GM10248 (cell line): ENCODE results near the gene ZSWIM9.
A peak's percentile ranks its signal among the peaks of the same experiment; 100 is the strongest.

Source experiments
- CTCF ChIA-PET: fragments of 300-600 bp; sonication (Branson Sonifier 250); formaldehyde crosslinking; extraction: SDS; loops from one replicate; lab custom pipeline; 2021; ENCODE audit warnings: antibody characterized with exemption; lab: Yijun Ruan, JAX
- POLR2A ChIA-PET: fragments of 350-650 bp; sonication (Branson Sonifier 250); formaldehyde crosslinking; extraction: SDS; loops from one replicate; lab custom pipeline; 2020; ENCODE audit warnings: antibody characterized with exemption; lab: Yijun Ruan, JAX
- DNase-seq: peaks from one replicate; pipeline ENCODE4 v3.0.0; 2012; ENCODE audit errors: extremely low spot score
- TF ChIP-seq, protein P1 (sequence below): IDR thresholded peaks from 2 replicates; pipeline ENCODE4 v1.5.1; 2012; ENCODE audit warnings: mild to moderate bottlenecking, low read depth; ENCODE audit errors: extremely low read depth, missing control alignments, control extremely low read depth

ZSWIM9 gene

DNA sequence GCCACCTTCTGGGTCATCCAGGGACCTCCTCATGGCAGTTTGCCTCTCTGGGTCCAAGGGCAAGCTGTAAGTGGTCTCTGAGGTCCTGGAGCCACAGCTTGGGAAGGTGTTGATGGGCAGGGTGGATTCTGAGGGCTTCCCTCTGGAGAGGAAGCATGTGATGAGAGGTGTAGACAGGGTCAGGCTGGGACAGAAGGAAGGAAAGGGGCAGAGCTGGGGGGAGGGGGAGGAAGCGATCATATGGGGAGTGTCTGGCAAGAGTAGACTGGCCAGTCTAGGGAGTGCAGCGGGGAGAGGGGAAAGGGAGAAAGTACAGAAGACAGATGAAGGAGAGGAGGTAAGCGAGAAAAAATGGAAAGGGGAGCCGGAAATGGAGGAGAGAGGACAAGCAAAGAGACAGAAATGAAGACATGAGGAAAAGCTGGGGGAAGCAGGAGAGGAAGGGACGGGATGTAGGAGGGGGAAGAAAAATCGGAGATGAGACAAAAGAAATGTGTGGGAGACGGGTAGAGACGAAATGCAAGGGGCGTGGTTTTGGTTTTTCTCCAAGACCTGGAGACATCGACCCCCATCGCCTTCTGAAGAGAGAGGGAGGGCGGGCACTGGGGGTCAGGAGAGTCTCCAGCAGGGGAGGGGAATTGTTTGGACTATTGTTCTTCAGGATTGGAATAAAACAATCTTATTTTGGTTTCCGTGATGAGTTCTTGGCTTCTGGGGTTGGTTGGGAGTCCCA, 26.6 kb downstream of the ZSWIM9 start:
- TF ChIP-seq, protein P1, sequence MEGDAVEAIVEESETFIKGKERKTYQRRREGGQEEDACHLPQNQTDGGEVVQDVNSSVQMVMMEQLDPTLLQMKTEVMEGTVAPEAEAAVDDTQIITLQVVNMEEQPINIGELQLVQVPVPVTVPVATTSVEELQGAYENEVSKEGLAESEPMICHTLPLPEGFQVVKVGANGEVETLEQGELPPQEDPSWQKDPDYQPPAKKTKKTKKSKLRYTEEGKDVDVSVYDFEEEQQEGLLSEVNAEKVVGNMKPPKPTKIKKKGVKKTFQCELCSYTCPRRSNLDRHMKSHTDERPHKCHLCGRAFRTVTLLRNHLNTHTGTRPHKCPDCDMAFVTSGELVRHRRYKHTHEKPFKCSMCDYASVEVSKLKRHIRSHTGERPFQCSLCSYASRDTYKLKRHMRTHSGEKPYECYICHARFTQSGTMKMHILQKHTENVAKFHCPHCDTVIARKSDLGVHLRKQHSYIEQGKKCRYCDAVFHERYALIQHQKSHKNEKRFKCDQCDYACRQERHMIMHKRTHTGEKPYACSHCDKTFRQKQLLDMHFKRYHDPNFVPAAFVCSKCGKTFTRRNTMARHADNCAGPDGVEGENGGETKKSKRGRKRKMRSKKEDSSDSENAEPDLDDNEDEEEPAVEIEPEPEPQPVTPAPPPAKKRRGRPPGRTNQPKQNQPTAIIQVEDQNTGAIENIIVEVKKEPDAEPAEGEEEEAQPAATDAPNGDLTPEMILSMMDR: no peak
- no peak for DNase-seq
- ChIA-PET POLR2A (no interaction called here), CTCF (interaction anchor here (1.4 kb wide), 1 partner anchor 328 kb away, joined by 3 read pairs; no protein-coding TSS in a partner anchor)

DNA sequence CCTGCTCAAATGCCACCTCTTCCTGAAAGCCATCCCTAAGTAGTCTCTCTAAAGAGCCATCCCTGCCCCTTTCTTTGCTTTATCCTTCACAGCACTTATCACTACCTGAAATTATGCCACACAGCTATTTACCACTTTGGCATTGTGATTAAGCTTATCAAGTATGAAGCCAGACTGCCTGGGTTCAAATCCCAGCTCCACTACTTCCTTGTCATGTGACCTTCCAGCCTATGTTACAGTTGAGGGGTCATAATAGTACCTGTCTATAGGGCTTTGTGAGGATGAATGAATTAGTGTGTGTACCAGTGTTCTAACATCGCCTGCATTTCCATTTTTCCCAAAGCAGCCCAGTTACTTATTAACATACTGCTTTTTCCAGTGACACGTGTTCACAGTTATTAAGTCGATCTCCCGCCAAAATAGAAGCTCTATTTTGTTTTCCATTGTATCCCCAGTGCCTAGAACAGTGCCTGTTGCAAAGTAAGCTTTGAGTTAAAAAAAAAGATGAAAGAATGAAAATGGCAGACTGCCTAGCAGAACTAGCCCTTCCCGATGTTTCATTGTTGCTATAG, 32.8 kb downstream of the ZSWIM9 start:
- no peak for DNase-seq

DNA sequence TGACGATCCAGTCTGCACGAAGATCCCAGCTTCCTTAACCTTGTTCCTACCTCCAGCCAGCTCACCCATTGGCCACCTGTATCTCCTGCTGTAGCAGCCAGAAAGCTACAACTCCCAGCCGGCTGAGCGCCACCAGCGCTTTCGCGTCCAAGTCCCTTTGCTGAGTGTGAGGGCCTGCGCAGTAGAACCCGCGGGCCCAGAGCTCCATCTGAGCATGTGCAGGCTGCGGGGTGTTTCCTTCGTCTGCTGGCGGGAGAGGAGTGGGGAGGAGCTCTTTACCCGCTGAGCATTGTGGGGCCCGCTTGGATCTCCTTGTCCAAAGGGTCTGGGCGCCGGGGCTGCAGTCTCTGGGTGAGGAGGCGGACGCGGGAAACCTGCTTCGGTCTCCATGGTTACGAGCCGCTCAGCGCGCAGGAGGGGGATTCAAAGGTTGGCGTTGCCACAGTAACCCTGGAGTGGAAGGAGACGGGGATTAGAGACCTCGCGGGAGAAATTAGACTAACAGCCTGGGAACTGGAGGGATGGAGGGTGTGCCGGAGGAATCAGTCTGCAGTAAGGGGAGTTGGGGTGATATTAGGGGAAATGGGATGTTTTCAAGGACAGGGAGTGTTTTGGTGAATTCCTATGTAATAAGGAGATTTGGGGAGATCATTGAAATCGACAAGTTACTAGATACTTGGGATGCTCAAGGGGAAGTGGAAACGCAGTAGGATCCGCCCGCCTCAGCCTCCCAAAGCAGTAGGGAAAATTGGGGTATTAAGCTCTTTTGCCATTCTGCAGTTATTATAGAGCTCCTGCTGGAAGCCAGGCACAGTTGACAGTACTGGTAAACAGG, 33.5 kb downstream of the ZSWIM9 start:
- CTCF ChIA-PET: interaction anchor here (0.7 to 4.0 kb wide), 16 partner anchors 8 to 387 kb away, joined by 3 to 19 read pairs (median 3); no protein-coding TSS in a partner anchor
- TF ChIP-seq, protein P1: no peak
- DNase-seq: peak; percentile 96
- POLR2A ChIA-PET: interaction anchor here (0.8 to 1.7 kb wide), 4 partner anchors 15 to 415 kb away, joined by 3 to 9 read pairs (median 4); partner anchors contain the start of genes LIG1, RPL18, SPHK2 and SYNGR4

More for the DNA sequence above, 32.8 kb downstream of the ZSWIM9 start:
- POLR2A ChIA-PET: interaction anchor here (0.8 to 1.7 kb wide), 4 partner anchors 15 to 416 kb away, joined by 3 to 9 read pairs (median 4); partner anchors contain the start of genes LIG1, RPL18, SPHK2 and SYNGR4
- CTCF ChIA-PET: interaction anchor here (0.7 to 4.0 kb wide), 12 partner anchors 9 to 387 kb away, joined by 3 to 19 read pairs (median 3); no protein-coding TSS in a partner anchor
- TF ChIP-seq, protein P1: no peak

DNA sequence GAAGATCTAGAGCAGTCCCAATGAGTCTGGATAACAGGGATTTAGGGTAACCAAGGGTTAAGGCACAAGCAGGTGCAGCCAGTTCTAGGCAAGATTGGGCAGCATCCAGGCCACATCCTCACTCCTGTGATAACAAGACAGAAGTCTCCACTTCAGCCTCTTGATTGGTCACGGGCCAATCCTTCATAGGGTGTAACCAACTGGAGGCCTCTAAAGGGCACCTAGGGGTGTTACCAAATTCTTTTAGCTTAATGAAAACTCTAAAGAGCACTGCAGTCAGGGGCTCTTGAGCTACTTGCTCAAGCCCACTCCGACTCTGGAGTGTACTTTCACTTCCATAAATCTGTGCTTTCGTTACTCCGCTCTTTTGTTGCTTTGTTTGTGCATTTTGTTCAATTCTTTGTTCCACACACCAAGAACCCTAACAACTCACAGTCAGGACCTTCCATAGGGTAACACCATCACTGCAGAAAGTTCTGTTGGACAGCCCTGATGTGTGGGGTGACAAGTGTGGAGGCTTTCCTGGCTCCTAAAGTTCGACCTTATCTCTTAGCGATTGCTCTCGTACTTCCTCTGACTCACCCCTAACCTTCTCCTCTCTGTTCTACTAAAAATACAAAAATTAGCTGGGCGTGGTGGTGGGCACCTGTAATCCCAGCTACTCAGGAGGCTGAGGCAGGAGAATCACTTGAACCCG, 36.1 kb downstream of the ZSWIM9 start:
- CTCF ChIA-PET: no interaction called here
- POLR2A ChIA-PET: no interaction called here
- TF ChIP-seq, protein P1: no peak
- DNase-seq: no peak

DNA sequence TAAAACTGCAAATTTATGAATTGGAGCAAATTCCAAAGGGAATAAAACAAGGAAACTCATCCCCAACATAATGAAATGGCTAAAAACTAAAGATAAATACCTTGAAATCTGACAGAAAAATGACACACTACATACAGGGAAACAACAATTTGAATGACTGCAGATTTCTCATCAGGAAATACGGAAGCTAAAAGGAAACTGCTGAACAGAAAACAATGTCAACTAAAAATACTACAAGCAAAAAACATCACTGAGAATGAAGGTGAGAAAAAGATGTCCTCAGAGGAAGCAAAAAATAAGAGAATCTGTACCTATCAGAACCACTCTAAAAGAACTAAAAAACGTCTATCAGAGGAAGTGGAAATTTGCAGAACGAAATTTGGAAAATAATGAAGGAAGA, 39.5 kb downstream of the ZSWIM9 start:
- CTCF ChIA-PET: no interaction called here
- no peak for DNase-seq
- POLR2A ChIA-PET: no interaction called here
- TF ChIP-seq, protein P1: no peak
